Activated CD4-positive, alpha-beta T cell treated with anti-CD3 and anti-CD28 coated beads, Interleukin-10, Interleukin-2, amounts not matched to agents 100 ng/mL and 50 ng/mL, durations not matched to agents 16 hours and 8 hours (primary cell): ENCODE measurements around the gene TSEN34.
"Not testable (repeated sequence)": the region's sequence is repeated elsewhere in the genome, so short reads cannot be mapped to it uniquely, and the experiment has no call there.

Source experiments
- DNase-seq: peaks from one replicate; pipeline ENCODE4 v3.0.0-alpha.2; 2020

Gene TSEN34

DNA sequence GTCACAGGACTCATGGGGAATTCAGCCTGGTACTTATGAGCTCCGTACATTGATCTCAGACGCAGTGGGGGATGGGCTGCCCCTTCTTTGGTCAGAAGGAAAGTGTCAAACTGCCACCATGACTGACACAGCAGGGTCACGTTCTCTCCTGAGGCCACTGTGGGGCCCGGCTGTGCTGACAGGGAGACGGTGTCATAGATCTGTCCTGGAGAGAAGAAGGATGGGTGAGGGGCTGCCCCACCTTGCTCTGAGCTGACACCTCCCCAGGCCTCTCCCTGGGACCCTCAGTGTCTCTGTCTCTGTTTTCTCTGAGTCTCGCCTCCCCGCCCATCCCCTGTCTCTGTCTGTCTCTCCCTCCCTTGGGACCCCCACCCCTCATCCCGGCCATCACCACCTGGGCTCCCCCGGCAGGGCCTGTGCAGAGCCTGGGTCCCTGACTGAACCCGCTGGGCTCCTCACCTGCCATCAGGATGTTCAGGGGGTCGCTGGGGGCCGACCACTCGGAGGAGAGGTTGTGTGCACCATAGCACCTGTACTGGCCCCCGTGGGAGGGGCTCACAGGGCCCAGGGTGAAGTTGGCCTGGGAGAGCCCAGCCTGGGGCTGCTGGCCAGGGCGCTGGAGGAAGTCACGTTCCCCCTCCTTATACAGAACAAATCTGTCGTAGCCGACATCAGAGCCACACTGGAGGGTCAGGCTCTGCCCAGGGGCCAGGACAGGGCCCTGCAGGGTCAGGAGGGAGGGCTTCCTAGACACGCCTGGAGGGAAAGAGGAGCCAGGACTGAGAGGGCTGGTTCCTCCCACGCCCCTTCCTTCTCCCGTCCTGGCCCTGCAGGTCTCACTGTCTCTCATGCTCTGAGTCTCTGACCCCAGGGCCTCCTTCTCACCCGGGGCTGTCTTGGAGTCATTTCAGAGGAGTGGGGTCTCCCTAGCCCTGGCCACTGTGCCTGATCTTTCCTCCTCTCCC is 49.5 kb downstream of the TSEN34 start:
- not testable (repeated sequence) for DNase-seq

- DNase-seq: not testable (repeated sequence)
Measured at GRCh38 chr19:54242234-54242633, 51.1 kb downstream of the TSEN34 start.

DNA sequence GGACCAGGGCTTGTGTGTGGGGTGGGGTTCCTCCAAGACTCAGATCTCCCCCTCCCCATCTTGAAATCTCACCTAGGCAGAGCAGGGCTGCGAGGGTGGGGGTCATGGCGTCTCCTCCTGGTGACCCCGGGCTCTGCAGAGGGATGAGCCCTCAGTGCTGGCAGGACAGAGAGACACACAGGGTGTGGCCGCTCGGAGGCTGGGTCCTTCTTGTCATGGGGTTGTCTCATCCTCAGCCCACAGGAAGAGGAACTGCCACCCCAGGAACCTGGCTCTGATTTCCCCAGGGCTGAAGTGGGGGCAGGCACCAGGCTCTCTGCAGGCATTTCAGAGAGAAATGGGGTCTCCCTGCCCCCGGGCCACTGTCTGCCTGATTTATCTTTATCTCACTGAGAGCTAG is 51.5 kb downstream of the TSEN34 start, which contains the start of gene LILRA6:
Gene LILRA6, minus strand, starts transcription at position 145 of the 400 bp plus-strand sequence.
- not testable (repeated sequence) for DNase-seq

- not testable (repeated sequence) for DNase-seq
Measured at GRCh38 chr19:54243809-54244208, 52.7 kb downstream of the TSEN34 start.
